IPS-18a (cell line): Measurements from ENCODE around the gene RYR2.

Source experiments
- H3K27ac ChIP-seq: one replicate; pipeline ENCODE4 v1.5.1; 2013; ENCODE audit warnings: low read length
- H3K27me3 ChIP-seq: one replicate; pipeline ENCODE4 v1.6.1; 2013; ENCODE audit warnings: mild to moderate bottlenecking, low read length; ENCODE audit not compliant: control insufficient read depth, insufficient read depth
- H3K36me3 ChIP-seq: one replicate; pipeline ENCODE4 v1.6.1; 2013; ENCODE audit warnings: low read depth, low read length; ENCODE audit not compliant: control insufficient read depth
- H3K4me1 ChIP-seq: one replicate; pipeline ENCODE4 v1.6.1; 2013; ENCODE audit warnings: low read depth, low read length; ENCODE audit not compliant: control insufficient read depth
- H3K4me3 ChIP-seq: one replicate; pipeline ENCODE4 v1.5.1; 2013; ENCODE audit warnings: low read length
- H3K9ac ChIP-seq: one replicate; pipeline ENCODE4 v1.6.1; 2013; ENCODE audit warnings: mild to moderate bottlenecking, low read length, moderate library complexity
- H3K9me3 ChIP-seq: one replicate; pipeline ENCODE4 v1.6.1; 2013; ENCODE audit warnings: low read depth, low read length; ENCODE audit not compliant: control insufficient read depth

RYR2 gene

GRCh38 chr1:237091691-237092090, 49.7 kb downstream of the RYR2 start:
- Histone ChIP-seq H3K9me3 (no peaks in the 10 kb centered on the region), H3K4me1 (peaks cover 19% of the 10 kb centered on the region), H3K27me3 (no peaks in the 10 kb centered on the region), H3K9ac (no peak overlapping the region), H3K36me3 (no peaks in the 10 kb centered on the region), H3K27ac (no peak overlapping the region), H3K4me3 (no peak overlapping the region)

DNA sequence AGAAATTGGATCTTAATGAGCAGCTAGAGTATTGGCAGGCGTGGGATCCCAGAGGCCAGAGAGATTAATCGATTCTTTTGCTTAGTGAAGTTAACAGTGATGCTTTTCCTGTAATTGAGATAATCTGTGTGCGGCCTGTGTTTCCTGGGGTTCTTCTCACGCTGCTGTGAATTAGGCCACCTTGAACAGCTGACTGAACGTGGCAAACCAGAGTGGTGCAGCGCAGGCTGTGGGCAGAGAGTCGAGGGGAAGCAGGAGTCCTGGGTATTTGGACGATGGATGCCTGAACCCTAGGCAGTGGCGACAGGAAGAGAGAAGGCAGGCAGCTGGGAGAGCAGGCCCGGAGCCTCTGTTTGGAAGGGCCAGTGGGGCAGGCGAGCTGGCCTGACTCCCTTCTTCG, 51.7 kb downstream of the RYR2 start:
- Histone ChIP-seq H3K27me3 (no peaks in the 10 kb centered on the region), H3K36me3 (no peaks in the 10 kb centered on the region), H3K27ac (no peak overlapping the region), H3K9ac (no peak overlapping the region), H3K9me3 (no peaks in the 10 kb centered on the region), H3K4me1 (peaks cover 6% of the 10 kb centered on the region), H3K4me3 (no peak overlapping the region)

- Histone ChIP-seq H3K9me3 (no peaks in the 10 kb centered on the region), H3K9ac (no peak overlapping the region), H3K4me1 (no peaks in the 10 kb centered on the region), H3K27ac (no peak overlapping the region), H3K4me3 (no peak overlapping the region), H3K27me3 (no peaks in the 10 kb centered on the region), H3K36me3 (no peaks in the 10 kb centered on the region)
Measured at GRCh38 chr1:237098541-237098940, 56.6 kb downstream of the RYR2 start.

- H3K9me3 ChIP-seq: no peaks in the 10 kb centered on the region
- no peak overlapping the region for H3K9ac ChIP-seq
- H3K27ac ChIP-seq: no peak overlapping the region
- H3K36me3 ChIP-seq: no peaks in the 10 kb centered on the region
- H3K4me1 ChIP-seq: peaks cover 2% of the 10 kb centered on the region
- H3K27me3 ChIP-seq: no peaks in the 10 kb centered on the region
- H3K4me3 ChIP-seq: no peak overlapping the region
Measured at GRCh38 chr1:237103021-237103420, 61.0 kb downstream of the RYR2 start.

- Histone ChIP-seq H3K9me3 (no peaks in the 10 kb centered on the region), H3K27ac (no peak overlapping the region), H3K4me3 (no peak overlapping the region), H3K9ac (no peak overlapping the region), H3K36me3 (no peaks in the 10 kb centered on the region), H3K27me3 (no peaks in the 10 kb centered on the region), H3K4me1 (peaks cover 9% of the 10 kb centered on the region)
Measured at GRCh38 chr1:237104096-237104495, 62.1 kb downstream of the RYR2 start.

GRCh38 chr1:237105826-237106225, 63.8 kb downstream of the RYR2 start:
- no peak overlapping the region for H3K9ac ChIP-seq
- no peak overlapping the region for H3K4me3 ChIP-seq
- H3K27me3 ChIP-seq: no peaks in the 10 kb centered on the region
- H3K9me3 ChIP-seq: no peaks in the 10 kb centered on the region
- H3K4me1 ChIP-seq: peaks cover 9% of the 10 kb centered on the region
- no peak overlapping the region for H3K27ac ChIP-seq
- H3K36me3 ChIP-seq: no peaks in the 10 kb centered on the region

- Histone ChIP-seq H3K9ac (no peak overlapping the region), H3K36me3 (no peaks in the 10 kb centered on the region), H3K4me1 (peaks cover 9% of the 10 kb centered on the region), H3K4me3 (no peak overlapping the region), H3K27me3 (no peaks in the 10 kb centered on the region), H3K9me3 (no peaks in the 10 kb centered on the region), H3K27ac (no peak overlapping the region)
Measured at GRCh38 chr1:237108297-237109040, 66.5 kb downstream of the RYR2 start.

- Histone ChIP-seq H3K4me1 (peaks cover 12% of the 10 kb centered on the region), H3K4me3 (no peak overlapping the region), H3K27me3 (no peaks in the 10 kb centered on the region), H3K27ac (no peak overlapping the region), H3K9me3 (no peaks in the 10 kb centered on the region), H3K36me3 (no peaks in the 10 kb centered on the region), H3K9ac (no peak overlapping the region)
Measured at GRCh38 chr1:237111807-237112206, 69.8 kb downstream of the RYR2 start.

GRCh38 chr1:237112663-237113062, 70.7 kb downstream of the RYR2 start:
- H3K9ac ChIP-seq: no peak overlapping the region
- no peak overlapping the region for H3K4me3 ChIP-seq
- no peak overlapping the region for H3K27ac ChIP-seq
- H3K27me3 ChIP-seq: no peaks in the 10 kb centered on the region
- H3K4me1 ChIP-seq: peaks cover 12% of the 10 kb centered on the region
- H3K36me3 ChIP-seq: no peaks in the 10 kb centered on the region
- no peaks in the 10 kb centered on the region for H3K9me3 ChIP-seq

GRCh38 chr1:237115035-237115434, 73.1 kb downstream of the RYR2 start:
- no peak overlapping the region for H3K9ac ChIP-seq
- H3K27me3 ChIP-seq: no peaks in the 10 kb centered on the region
- no peak overlapping the region for H3K4me3 ChIP-seq
- H3K36me3 ChIP-seq: no peaks in the 10 kb centered on the region
- no peak overlapping the region for H3K27ac ChIP-seq
- peaks cover 3% of the 10 kb centered on the region for H3K4me1 ChIP-seq
- no peaks in the 10 kb centered on the region for H3K9me3 ChIP-seq

DNA sequence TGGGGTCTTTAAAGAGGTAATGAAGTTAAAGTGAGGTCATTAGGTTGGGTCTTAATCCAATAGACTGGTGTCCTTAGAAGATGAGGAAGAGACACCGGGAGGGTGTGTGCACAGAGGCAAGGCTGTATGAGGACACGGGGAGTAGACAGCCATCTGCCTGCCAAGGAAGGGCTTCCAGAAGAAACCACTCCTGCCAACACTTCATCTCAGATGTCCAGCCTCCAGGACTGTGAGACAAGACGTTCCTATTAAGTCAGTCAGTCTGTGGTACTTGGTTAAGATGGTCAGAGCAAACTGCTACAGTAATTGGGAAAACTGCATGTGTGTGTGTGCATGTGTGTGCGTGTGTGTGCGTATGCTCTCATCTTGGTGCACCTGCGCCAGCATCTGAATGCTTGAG, 77.1 kb downstream of the RYR2 start:
- Histone ChIP-seq H3K27me3 (no peaks in the 10 kb centered on the region), H3K4me1 (peaks cover 3% of the 10 kb centered on the region), H3K27ac (no peak overlapping the region), H3K9ac (no peak overlapping the region), H3K4me3 (no peak overlapping the region), H3K36me3 (no peaks in the 10 kb centered on the region), H3K9me3 (no peaks in the 10 kb centered on the region)

- no peaks in the 10 kb centered on the region for H3K36me3 ChIP-seq
- H3K27me3 ChIP-seq: no peaks in the 10 kb centered on the region
- H3K4me3 ChIP-seq: no peak overlapping the region
- no peaks in the 10 kb centered on the region for H3K9me3 ChIP-seq
- no peak overlapping the region for H3K9ac ChIP-seq
- H3K27ac ChIP-seq: no peak overlapping the region
- peaks cover 3% of the 10 kb centered on the region for H3K4me1 ChIP-seq
Measured at GRCh38 chr1:237120683-237121082, 78.7 kb downstream of the RYR2 start.
